ENCODE results near the gene OTOA.
"Not testable (repeated sequence)": the region's sequence is repeated elsewhere in the genome, so short reads cannot be mapped to it uniquely, and the experiment has no call there.

The OTOA gene

GRCh38 chr16:21722771-21723455 lies 59.1 kb downstream of the OTOA start:
- DNase-seq (ENCODE audit: low read depth): no peak

- DNase-seq (ENCODE audit: low read depth): no peak
These were observed 59.8 kb downstream of the OTOA start for GRCh38 chr16:21723532-21723931.

- no peak for DNase-seq (ENCODE audit: low read depth)
These were observed 63.6 kb downstream of the OTOA start for GRCh38 chr16:21727344-21727743.

- not testable (repeated sequence) for DNase-seq (ENCODE audit: low read depth)
These were observed 67.5 kb downstream of the OTOA start for GRCh38 chr16:21731233-21731632.

GRCh38 chr16:21740637-21741036 lies 76.9 kb downstream of the OTOA start:
- not testable (repeated sequence) for DNase-seq (ENCODE audit: low read depth)

- DNase-seq (ENCODE audit: low read depth): not testable (repeated sequence)
These were observed 92.7 kb downstream of the OTOA start for GRCh38 chr16:21756192-21757079.

GRCh38 chr16:21757080-21757671 lies 93.4 kb downstream of the OTOA start:
- not testable (repeated sequence) for DNase-seq (ENCODE audit: low read depth)

GRCh38 chr16:21768280-21768679 lies 104.5 kb downstream of the OTOA start:
- DNase-seq (ENCODE audit: low read depth): not testable (repeated sequence)

- not testable (repeated sequence) for DNase-seq (ENCODE audit: low read depth)
These were observed 105.0 kb downstream of the OTOA start for GRCh38 chr16:21768810-21769209.

- DNase-seq (ENCODE audit: low read depth): peak; percentile 91
These were observed 105.5 kb downstream of the OTOA start for GRCh38 chr16:21769284-21769683.

- DNase-seq (ENCODE audit: low read depth): not testable (repeated sequence)
These were observed 106.8 kb downstream of the OTOA start for GRCh38 chr16:21770584-21770983.

- peak; percentile 7 for DNase-seq (ENCODE audit: low read depth)
These were observed 108.9 kb downstream of the OTOA start for GRCh38 chr16:21772547-21773206.

- not testable (repeated sequence) for DNase-seq (ENCODE audit: low read depth)
These were observed 109.4 kb downstream of the OTOA start for GRCh38 chr16:21773207-21773553.

- not testable (repeated sequence) for DNase-seq (ENCODE audit: low read depth)
These were observed 116.8 kb downstream of the OTOA start for GRCh38 chr16:21780525-21780924.

GRCh38 chr16:21790506-21790905 lies 126.7 kb downstream of the OTOA start:
- not testable (repeated sequence) for DNase-seq (ENCODE audit: low read depth)

- DNase-seq (ENCODE audit: low read depth): not testable (repeated sequence)
These were observed 129.5 kb downstream of the OTOA start for GRCh38 chr16:21793310-21793709.

- DNase-seq (ENCODE audit: low read depth): not testable (repeated sequence)
These were observed 134.8 kb downstream of the OTOA start for GRCh38 chr16:21798601-21799000.

- peak; percentile 62 for DNase-seq (ENCODE audit: low read depth)
These were observed 138.0 kb downstream of the OTOA start for GRCh38 chr16:21801538-21802374.

GRCh38 chr16:21802375-21802663 lies 138.6 kb downstream of the OTOA start:
- not testable (repeated sequence) for DNase-seq (ENCODE audit: low read depth)

All from EH (cell line).